H1 (cell line): ENCODE measurements around the gene ANKRD53. TPM values are rescaled to one million over a fixed set of nuclear protein-coding genes. Genes with fewer than 3 reads are reported as not detected.

Experiments used
- CTCF ChIA-PET: fragments of 300-600 bp; sonication (Branson Sonifier 250); formaldehyde crosslinking; loops from one replicate; lab custom pipeline; 2021; ENCODE audit not compliant: partially characterized antibody; lab: Charles Lee
- POLR2A ChIA-PET: fragments of 300-600 bp; sonication (Branson Sonifier 250); formaldehyde crosslinking; loops from one replicate; lab custom pipeline; 2021; ENCODE audit warnings: inconsistent platforms; ENCODE audit not compliant: partially characterized antibody; lab: Charles Lee
- DNase-seq, 2 experiments: peaks; one replicate each; pipeline versions ENCODE4 v3.0.0 to v3.0.0-alpha.2; 2010 to 2022; ENCODE audit warnings: low spot score in 2 of 2, low read depth in 1 of 2, mixed read lengths in 1 of 2
- FAIRE-seq: peaks from 2 replicates; lab custom pipeline; 2011; peaks lifted over from hg19 to GRCh38; lab: Jason Lieb, UNC
- H2AFZ ChIP-seq: 2 replicates; pipeline ENCODE4 v1.8.1; 2012; ENCODE audit warnings: low read length, inconsistent platforms
- H2AK5ac ChIP-seq: 2 replicates; pipeline ENCODE4 v1.6.1; 2013; ENCODE audit warnings: low read depth, low read length
- H2BK120ac ChIP-seq: replicated peaks from 2 replicates; pipeline ENCODE3; 2013; ENCODE audit warnings: low read depth, low read length, inconsistent platforms
- H2BK12ac ChIP-seq: 2 replicates; pipeline ENCODE4 v1.6.1; 2013; ENCODE audit warnings: low read depth, low read length
- H2BK15ac ChIP-seq: 2 replicates; pipeline ENCODE4 v1.6.1; 2013; ENCODE audit warnings: low read length
- H2BK20ac ChIP-seq: 2 replicates; pipeline ENCODE4 v1.6.1; 2013; ENCODE audit warnings: low read length
- H2BK5ac ChIP-seq: 2 replicates; pipeline ENCODE4 v1.6.1; 2013; ENCODE audit warnings: low read depth, low read length
- H3K14ac ChIP-seq: 2 replicates; pipeline ENCODE4 v1.6.1; 2013; ENCODE audit warnings: inconsistent platforms; ENCODE audit not compliant: insufficient read length
- H3K18ac ChIP-seq: 2 replicates; pipeline ENCODE4 v1.6.1; 2013; ENCODE audit warnings: low read length; ENCODE audit errors: extremely low read depth
- H3K23ac ChIP-seq: 2 replicates; pipeline ENCODE4 v1.6.1; 2013; ENCODE audit warnings: inconsistent platforms; ENCODE audit not compliant: insufficient read length
- H3K23me2 ChIP-seq: 2 replicates; pipeline ENCODE4 v1.6.1; 2013; ENCODE audit warnings: low read depth, low read length
- H3K27ac ChIP-seq: 2 replicates; pipeline ENCODE4 v1.6.1; 2011; ENCODE audit warnings: low read depth, low read length, inconsistent platforms
- H3K27me3 ChIP-seq, 4 experiments: replicated peaks in 1 of 4; 1 replicate in 1 of 4; 2 replicates in 3 of 4; pipeline versions ENCODE4 v1.6.1 to v1.8.1; 2011 to 2013; ENCODE audit warnings: low read length in 3 of 4, mild to moderate bottlenecking in 3 of 4, inconsistent platforms in 2 of 4, mixed read lengths in 2 of 4, moderate library complexity in 1 of 4; ENCODE audit not compliant: control insufficient read depth in 3 of 4, insufficient read depth in 3 of 4; ENCODE audit errors: extremely low read depth in 1 of 4
- H3K36me3 ChIP-seq, 4 experiments: 2 replicates each; pipeline versions ENCODE4 v1.6.1 to v1.8.1; 2011 to 2013; ENCODE audit warnings: mild to moderate bottlenecking in 4 of 4, low read length in 3 of 4, moderate library complexity in 2 of 4, control low read depth in 1 of 4, inconsistent platforms in 1 of 4; ENCODE audit not compliant: insufficient read depth in 4 of 4, control insufficient read depth in 2 of 4
- H3K4ac ChIP-seq: replicated peaks from 2 replicates; pipeline ENCODE3; 2013; ENCODE audit warnings: low read length, low read depth, mixed read lengths, inconsistent platforms; ENCODE audit not compliant: insufficient read length
- H3K4me1 ChIP-seq, 4 experiments: replicated peaks in 1 of 4; 1 replicate in 1 of 4; 2 replicates in 3 of 4; pipeline versions ENCODE4 v1.6.1 to v1.8.1; 2011 to 2013; ENCODE audit warnings: low read length in 3 of 4, inconsistent platforms in 2 of 4, mixed read lengths in 1 of 4; ENCODE audit not compliant: insufficient read depth in 4 of 4, control insufficient read depth in 3 of 4
- H3K4me2 ChIP-seq, 2 experiments: 2 replicates each; pipeline versions ENCODE4 v1.6.1 to v1.8.1; 2011 to 2013; ENCODE audit warnings: low read depth in 2 of 2, low read length in 2 of 2, control low read depth in 1 of 2, inconsistent platforms in 1 of 2, mild to moderate bottlenecking in 1 of 2; ENCODE audit not compliant: insufficient read depth in 1 of 2
- H3K4me3 ChIP-seq, 4 experiments: fragments of 200-600, 300-600 bp in 1 of 4; sonication (generic), shearing (Covaris generic), sonication (Bioruptor Twin) in 1 of 4; 2 replicates each; pipeline versions ENCODE4 v1.5.1 to v1.8.1; 2011 to 2016; ENCODE audit warnings: low read length in 4 of 4, low read depth in 3 of 4, control low read depth in 2 of 4, inconsistent platforms in 2 of 4, mild to moderate bottlenecking in 2 of 4, mixed read lengths in 1 of 4, moderate library complexity in 1 of 4; ENCODE audit not compliant: insufficient read depth in 2 of 4; ENCODE audit errors: extremely low read depth in 1 of 4
- H3K56ac ChIP-seq: replicated peaks from 2 replicates; pipeline ENCODE3; 2013; ENCODE audit warnings: low read depth, mild to moderate bottlenecking, mixed read lengths, low read length, inconsistent platforms; ENCODE audit not compliant: insufficient read length
- H3K79me1 ChIP-seq: 2 replicates; pipeline ENCODE4 v1.6.1; 2013; ENCODE audit warnings: low read depth, low read length, control low read depth
- H3K79me2 ChIP-seq, 2 experiments: 2 replicates each; pipeline versions ENCODE4 v1.6.1 to v1.8.1; 2012 to 2013; ENCODE audit warnings: low read length in 2 of 2, mild to moderate bottlenecking in 2 of 2, inconsistent platforms in 1 of 2; ENCODE audit not compliant: insufficient read depth in 2 of 2, control insufficient read depth in 1 of 2
- H3K9ac ChIP-seq, 4 experiments: replicated peaks in 1 of 4; 1 replicate in 1 of 4; 2 replicates in 3 of 4; pipeline versions ENCODE4 v1.6.1 to v1.8.1; 2011 to 2013; ENCODE audit warnings: low read depth in 3 of 4, low read length in 3 of 4, control low read depth in 2 of 4, mild to moderate bottlenecking in 2 of 4, moderate library complexity in 2 of 4, inconsistent platforms in 1 of 4; ENCODE audit errors: extremely low read depth in 1 of 4
- H3K9me3 ChIP-seq, 2 experiments: 2 replicates each; pipeline versions ENCODE4 v1.6.1 to v1.8.1; 2012 to 2013; ENCODE audit warnings: mild to moderate bottlenecking in 2 of 2, moderate library complexity in 2 of 2, control low read depth in 1 of 2, inconsistent platforms in 1 of 2, low read depth in 1 of 2, low read length in 1 of 2, mixed read lengths in 1 of 2; ENCODE audit not compliant: insufficient read depth in 2 of 2
- H4K20me1 ChIP-seq, 2 experiments: replicated peaks in 1 of 2; 2 replicates each; pipeline versions ENCODE3 to v1.8.1; 2011 to 2013; ENCODE audit warnings: inconsistent platforms in 2 of 2, low read length in 2 of 2, mild to moderate bottlenecking in 1 of 2; ENCODE audit not compliant: insufficient read depth in 2 of 2, control insufficient read depth in 1 of 2
- H4K5ac ChIP-seq: 2 replicates; pipeline ENCODE4 v1.6.1; 2013; ENCODE audit warnings: low read length, low read depth, mixed read lengths, inconsistent platforms; ENCODE audit not compliant: insufficient read length
- H4K8ac ChIP-seq: 2 replicates; pipeline ENCODE4 v1.8.0; 2013; ENCODE audit warnings: mild to moderate bottlenecking, moderate library complexity, low read length, inconsistent platforms; ENCODE audit not compliant: insufficient read depth; ENCODE audit errors: extremely low read depth
- H4K91ac ChIP-seq: replicated peaks from 2 replicates; pipeline ENCODE3; 2013; ENCODE audit warnings: low read length, mixed read lengths, inconsistent platforms; ENCODE audit not compliant: insufficient read length
- EP300 ChIP-seq, 2 experiments: IDR thresholded peaks; 1 replicate in 1 of 2; 2 replicates in 1 of 2; pipeline ENCODE4 v1.6.1; 2011 to 2012; ENCODE audit warnings: low read depth in 2 of 2, low read length in 2 of 2, mild to moderate bottlenecking in 2 of 2, borderline replicate concordance in 1 of 2, inconsistent platforms in 1 of 2, moderate library complexity in 1 of 2
- SIN3A ChIP-seq, 2 experiments: IDR thresholded peaks in 1 of 2; conservative IDR thresholded peaks in 1 of 2; 2 replicates each; pipeline ENCODE4 v1.6.1; 2011 to 2012; ENCODE audit warnings: low read length in 2 of 2, improper control_type of control experiment in 1 of 2, low read depth in 1 of 2, mild to moderate bottlenecking in 1 of 2
- WGBS, 2 experiments: shearing (Covaris generic) in 1 of 2; methylation state at CpG; one replicate each; pipeline versions ENCODE4 v1.1.6 to v1.1.7; 2013 to 2015; ENCODE audit warnings: low lambda C conversion rate in 2 of 2, mixed read lengths in 2 of 2, inconsistent platforms in 1 of 2, low coverage in 1 of 2, missing lambda C conversion rate in 1 of 2; ENCODE audit not compliant: insufficient replicate concordance in 2 of 2, insufficient coverage in 1 of 2, insufficient read length in 1 of 2; ENCODE audit errors: extremely low coverage in 1 of 2, missing lambda C conversion rate in 1 of 2; 5-methylcytosine and 5-hydroxymethylcytosine counted together
- polyA plus RNA-seq, 7 experiments: library from polyadenylated mRNA; depleted of rRNA in 3 of 7; stranded (reverse) in 5 of 7; unstranded in 2 of 7; fragments of >200 nt in 5 of 7; fragments of 200-250 nt in 2 of 7; gene quantifications; 1 replicate in 5 of 7; 2 replicates in 1 of 7; 4 replicates in 1 of 7; pipeline versions ENCODE4 v1.2.1 to v1.2.3, GENCODE V29; 2011 to 2013; ENCODE audit warnings: missing spikeins in 2 of 7, mixed read lengths in 2 of 7
- total RNA-seq: library from RNA; stranded (reverse); fragmentation: NEBNext Ultra II Directional; extraction: Animal tissue kit (Norgen Biotek cat#: 25700); gene quantifications from 2 replicates; pipeline ENCODE4 v1.2.1, GENCODE V29; 2021

The ANKRD53 gene
- total and polyA plus RNA-seq, 2 of the 8 experiments (the other 6 are each of a cell fraction or from before 2014, with no cell fraction given): 0.39 to 0.70 TPM

DNA sequence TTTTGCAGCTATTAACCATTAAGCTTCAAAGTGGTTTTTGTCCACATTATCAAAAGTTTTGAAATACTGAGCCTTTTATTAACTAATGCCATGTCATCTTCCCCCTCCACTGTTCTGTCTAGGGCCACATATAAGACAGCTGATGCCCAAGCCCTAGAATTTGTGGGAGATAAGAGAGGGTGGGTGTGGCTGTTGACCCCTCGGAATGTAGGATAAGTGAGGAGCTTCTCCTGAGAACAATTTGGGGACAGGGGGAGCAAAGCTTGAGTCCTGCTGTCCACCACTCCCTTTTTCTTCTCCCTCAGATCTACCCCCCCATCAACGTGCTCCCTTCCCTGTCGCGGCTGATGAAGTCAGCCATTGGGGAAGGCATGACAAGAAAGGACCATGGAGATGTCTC lies 14.3 kb upstream of the ANKRD53 start:
- H2BK120ac ChIP-seq: no peak overlapping the region
- H3K4me2 ChIP-seq: peak overlapping the region in 1 of 2 experiments; percentile 15; a peak in 1 of 4 replicates
- H3K23ac ChIP-seq: no peak overlapping the region
- H3K4me1 ChIP-seq: no peaks in the 10 kb centered on the region
- H4K20me1 ChIP-seq: no peaks in the 10 kb centered on the region
- no peak overlapping the region for H3K4ac ChIP-seq
- H4K91ac ChIP-seq: no peak overlapping the region
- POLR2A ChIA-PET: interaction anchor here (1.2 to 1.4 kb wide), 3 partner anchors 10 to 26 kb away, joined by 3 to 6 read pairs (median 5); no protein-coding TSS in a partner anchor
- no peak overlapping the region for H3K18ac ChIP-seq
- H2AFZ ChIP-seq: no peak overlapping the region
- H3K27ac ChIP-seq: no peak overlapping the region
- no peak overlapping the region for H3K9ac ChIP-seq
- no peaks in the 10 kb centered on the region for H3K79me1 ChIP-seq
- DNase-seq (no peak), FAIRE-seq (no peak)
- no peak overlapping the region for H3K56ac ChIP-seq
- peak overlapping the region in 1 of 4 experiments; percentile 64; a peak in 2 of 8 replicates for H3K4me3 ChIP-seq
- H4K5ac ChIP-seq: no peak overlapping the region
- TF ChIP-seq EP300 (IDR thresholded peaks at IDR 0.05; ENCODE audit: borderline replicate concordance in 1 of 2, low read depth in 2 of 2, low read length in 2 of 2): no peak
- no peak for TF ChIP-seq SIN3A (conservative IDR thresholded peaks at IDR 0.05 in 1 of 2, IDR thresholded peaks at IDR 0.05 in 1 of 2; ENCODE audit: low read depth in 1 of 2, low read length in 2 of 2)
- no peak overlapping the region for H3K14ac ChIP-seq
- H3K23me2 ChIP-seq: no peaks in the 10 kb centered on the region; the same call in 1 of the 2 replicates
- H3K9me3 ChIP-seq: no peaks in the 10 kb centered on the region
- CTCF ChIA-PET: interaction anchor here (0.9 to 8.6 kb wide), 22 partner anchors 9 to 118 kb away, joined by 3 to 99 read pairs (median 4); partner anchors contain the start of genes ANKRD53 and ATP6V1B1
- H3K36me3 ChIP-seq: no peaks in the 10 kb centered on the region
- no peak overlapping the region for H2BK5ac ChIP-seq
- no peak overlapping the region for H2BK15ac ChIP-seq
- no peaks in the 10 kb centered on the region for H3K79me2 ChIP-seq
- no peak overlapping the region for H2BK20ac ChIP-seq
- no peak overlapping the region for H2BK12ac ChIP-seq
- peaks cover 10 to 38% (median 28%) of the 10 kb centered on the region in 4 experiments for H3K27me3 ChIP-seq
- no peak overlapping the region for H4K8ac ChIP-seq
- WGBS, 2 experiments: 67% methylated on average over 4 of the region's 4 CpGs; no CpG with 5 or more reads in 1 of the 2 experiments
- no peak overlapping the region for H2AK5ac ChIP-seq
